Naive B cell (primary cell): ENCODE measurements around the gene FYCO1. TPM values are rescaled to one million over a fixed set of nuclear protein-coding genes. Genes with fewer than 3 reads are reported as not detected.

ENCODE experiments used
- ATAC-seq, 2 donors: fragments of 150-1000 bp; cut with Tn5 transposase; 2 replicates each; pipeline ENCODE4 v1.10.0; 2021; ENCODE audit warnings: low read depth in 2 of 2, mild to moderate bottlenecking in 2 of 2, moderate library complexity in 2 of 2
- DNase-seq: peaks from one replicate; pipeline ENCODE4 v3.0.0; 2022
- H3K27ac Mint-ChIP-seq, 6 donors: one replicate each; pipeline ENCODE4 v1.8.0; 2020 to 2022; ENCODE audit warnings: mild to moderate bottlenecking in 6 of 6, mixed read lengths in 6 of 6, moderate library complexity in 5 of 6, inconsistent platforms in 2 of 6
- H3K27me3 Mint-ChIP-seq, 3 donors: one replicate each; pipeline ENCODE4 v1.8.0; 2021 to 2022; ENCODE audit warnings: mixed read lengths in 3 of 3, mild to moderate bottlenecking in 1 of 3
- H3K36me3 Mint-ChIP-seq, 2 donors: one replicate each; pipeline ENCODE4 v1.8.0; 2020 to 2022; ENCODE audit warnings: mixed read lengths in 2 of 2, inconsistent platforms in 1 of 2, mild to moderate bottlenecking in 1 of 2
- H3K4me1 Mint-ChIP-seq, 3 donors: one replicate each; pipeline ENCODE4 v1.8.0; 2020 to 2022; ENCODE audit warnings: mixed read lengths in 3 of 3, inconsistent platforms in 1 of 3, mild to moderate bottlenecking in 1 of 3, moderate library complexity in 1 of 3
- H3K4me3 Mint-ChIP-seq, 8 donors: one replicate each; pipeline ENCODE4 v1.8.0; 2020 to 2022; ENCODE audit warnings: mild to moderate bottlenecking in 8 of 8, mixed read lengths in 8 of 8, moderate library complexity in 8 of 8, inconsistent platforms in 2 of 8
- H3K9me3 Mint-ChIP-seq, 7 donors: one replicate each; pipeline ENCODE4 v1.8.0; 2020 to 2022; ENCODE audit warnings: mixed read lengths in 7 of 7, mild to moderate bottlenecking in 5 of 7, inconsistent platforms in 2 of 7, moderate library complexity in 1 of 7
- polyA plus RNA-seq, 6 donors: library from polyadenylated mRNA; unstranded; fragments of 300-500 nt; fragmentation: Illumina TruSeq; gene quantifications; one replicate each; pipeline ENCODE4 v1.2.3, GENCODE V29; 2021; ENCODE audit warnings: low read depth in 6 of 6

FYCO1 gene
- polyA plus RNA-seq, 6 donors from 2014 or later = 0.90 to 5.1 (median 1.2) TPM; not detected in 1

DNA sequence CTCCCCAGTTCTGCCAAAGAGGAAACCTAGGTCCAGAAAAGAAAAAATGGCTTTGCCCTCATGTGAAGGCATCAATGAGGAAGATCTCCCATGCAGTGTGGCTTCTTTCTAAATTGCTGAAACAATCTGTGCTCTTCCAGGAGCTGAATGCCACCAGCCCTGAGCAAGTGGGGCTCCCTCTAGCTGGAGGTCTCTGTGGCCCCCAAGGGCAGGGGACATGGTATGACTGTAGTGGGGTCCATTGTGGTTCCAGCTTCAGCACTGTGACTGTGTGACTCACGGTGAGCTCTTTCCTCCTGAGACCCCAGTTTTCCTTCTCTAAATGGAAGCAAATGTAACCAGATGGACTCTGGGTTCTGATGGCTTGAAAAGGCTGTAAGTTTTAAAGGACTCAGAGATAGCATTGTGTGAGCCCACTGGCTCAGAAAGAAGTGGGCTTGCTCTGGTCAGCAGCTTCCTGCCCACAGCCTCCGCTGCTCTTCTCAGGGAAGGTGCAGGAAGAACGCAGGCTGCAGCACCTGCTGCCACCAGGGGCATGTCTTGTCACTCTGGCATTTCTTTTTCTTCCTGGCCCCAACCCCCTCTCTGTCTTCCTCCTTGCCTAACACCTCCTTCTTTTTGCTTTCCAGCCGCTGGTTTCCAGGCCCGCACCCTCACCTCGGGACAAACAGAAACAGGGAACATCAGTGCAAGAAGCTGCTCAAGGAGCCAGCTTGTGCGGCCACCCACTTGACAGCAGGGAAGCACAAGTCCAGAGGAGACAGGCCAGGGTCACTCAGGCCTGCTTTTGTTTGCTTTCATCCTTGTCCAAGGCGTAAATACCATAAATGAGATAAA is 58.2 kb downstream of the FYCO1 start:
- no peak overlapping the region for H3K4me3 Mint-ChIP-seq
- H3K36me3 Mint-ChIP-seq = peaks cover 26 to 34% of the 10 kb centered on the region in 2 donors
- H3K4me1 Mint-ChIP-seq = peaks cover 0 to 10% (median 10%) of the 10 kb centered on the region in 3 donors
- no peaks in the 10 kb centered on the region for H3K9me3 Mint-ChIP-seq
- H3K27me3 Mint-ChIP-seq = no peaks in the 10 kb centered on the region
- DNase-seq (no peak), ATAC-seq (no peak)
- H3K27ac Mint-ChIP-seq = no peak overlapping the region

DNA sequence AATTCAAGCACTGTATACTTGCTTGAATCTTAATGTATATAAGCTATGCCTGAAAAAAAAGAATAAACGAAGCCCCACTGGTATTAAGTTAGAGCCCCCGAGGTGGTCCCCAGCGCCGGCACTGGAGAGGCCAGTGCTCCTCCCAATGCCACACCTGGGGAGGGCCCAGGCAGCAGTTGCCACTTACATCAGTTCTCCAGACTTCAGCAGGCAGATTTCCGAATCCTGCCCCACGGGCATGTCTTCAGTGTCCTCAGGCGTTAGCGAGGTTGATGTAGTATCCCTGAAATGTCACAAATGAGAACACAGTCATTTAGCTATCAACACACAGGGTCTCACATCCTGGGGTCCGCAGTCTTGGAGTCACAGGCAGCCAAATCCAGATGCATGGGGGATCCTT is 59.4 kb downstream of the FYCO1 start:
- DNase-seq = no peak
- no peak for ATAC-seq
- Mint-ChIP-seq H3K4me3 (no peak overlapping the region), H3K9me3 (no peaks in the 10 kb centered on the region), H3K36me3 (peaks cover 26 to 34% of the 10 kb centered on the region in 2 donors), H3K4me1 (peaks cover 0 to 10% (median 10%) of the 10 kb centered on the region in 3 donors), H3K27me3 (no peaks in the 10 kb centered on the region), H3K27ac (no peak overlapping the region)

DNA sequence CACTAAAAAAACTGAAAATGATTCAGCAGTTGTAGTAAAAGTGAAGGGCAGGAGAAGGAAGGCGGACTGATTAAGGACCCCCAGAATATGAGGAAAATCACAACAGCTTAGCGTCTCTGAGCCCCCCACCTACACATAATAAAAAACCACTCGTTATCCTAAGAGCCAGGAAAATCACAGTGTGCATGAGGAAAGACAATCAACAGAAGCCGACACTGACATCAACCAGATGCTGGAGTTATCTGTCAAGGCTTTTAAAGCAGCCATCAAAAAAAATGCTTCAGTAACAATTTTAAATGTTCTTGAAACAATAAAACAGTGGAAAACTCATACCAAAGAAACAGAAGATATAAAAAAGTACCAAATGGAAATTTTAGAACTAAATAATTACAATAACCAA is 62.0 kb downstream of the FYCO1 start:
- Mint-ChIP-seq H3K4me3 (no peak overlapping the region), H3K36me3 (peaks cover 38 to 49% of the 10 kb centered on the region in 2 donors), H3K27ac (no peak overlapping the region), H3K27me3 (no peaks in the 10 kb centered on the region), H3K4me1 (peaks cover 0 to under 1% (median 0%) of the 10 kb centered on the region in 3 donors), H3K9me3 (no peaks in the 10 kb centered on the region)
- ATAC-seq (no peak), DNase-seq (no peak)

DNA sequence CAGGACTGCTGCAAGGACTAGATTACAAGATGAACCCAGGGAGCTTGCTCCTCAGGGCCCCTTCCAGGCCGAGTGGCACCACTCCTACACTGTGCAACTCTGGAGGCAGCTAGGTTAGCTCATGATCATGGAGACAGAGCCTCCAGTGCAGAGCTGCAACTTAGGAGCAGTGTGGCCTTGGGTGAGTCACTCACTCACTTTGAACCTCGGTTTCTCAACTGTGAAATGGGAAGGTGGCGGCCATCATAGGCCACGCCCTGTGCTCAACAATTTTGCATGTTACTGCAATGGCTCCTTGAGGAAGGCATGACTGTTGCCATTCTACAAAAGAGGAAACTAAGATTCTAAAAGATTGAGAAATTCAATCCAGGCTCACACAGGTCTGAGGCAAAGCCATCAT is 63.5 kb downstream of the FYCO1 start:
- DNase-seq (no peak), ATAC-seq (no peak)
- no peaks in the 10 kb centered on the region for H3K27me3 Mint-ChIP-seq
- H3K4me3 Mint-ChIP-seq = no peak overlapping the region
- peak overlapping the region in 1 of 6 donors; percentile 11 for H3K27ac Mint-ChIP-seq
- no peaks in the 10 kb centered on the region for H3K4me1 Mint-ChIP-seq
- H3K36me3 Mint-ChIP-seq = peaks cover 49 to 53% of the 10 kb centered on the region in 2 donors
- no peaks in the 10 kb centered on the region for H3K9me3 Mint-ChIP-seq

DNA sequence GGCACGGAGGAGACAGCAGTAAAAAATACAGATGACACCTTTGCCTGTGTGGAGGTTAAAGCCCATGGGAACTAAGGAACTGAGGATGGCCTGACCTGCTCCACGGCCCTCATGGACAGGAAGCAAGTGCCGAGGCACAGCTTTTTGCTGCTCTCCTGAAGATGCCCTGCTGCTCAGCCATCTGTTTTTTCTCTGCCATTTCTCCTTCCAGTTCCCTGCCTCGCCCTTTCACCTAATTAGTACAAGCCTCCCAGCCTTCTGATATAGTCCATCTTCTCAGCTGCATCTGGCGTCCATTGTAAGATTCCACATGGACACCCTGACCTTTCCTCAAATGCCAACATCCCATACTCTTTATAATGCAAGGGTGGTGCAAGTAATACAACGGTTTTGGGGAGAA is 64.1 kb downstream of the FYCO1 start:
- H3K36me3 Mint-ChIP-seq = peaks cover 50 to 56% of the 10 kb centered on the region in 2 donors
- ATAC-seq (no peak), DNase-seq (no peak)
- H3K27ac Mint-ChIP-seq = peak overlapping the region in 1 of 6 donors; percentile 11
- no peaks in the 10 kb centered on the region for H3K4me1 Mint-ChIP-seq
- H3K4me3 Mint-ChIP-seq = no peak overlapping the region
- no peaks in the 10 kb centered on the region for H3K9me3 Mint-ChIP-seq
- no peaks in the 10 kb centered on the region for H3K27me3 Mint-ChIP-seq

DNA sequence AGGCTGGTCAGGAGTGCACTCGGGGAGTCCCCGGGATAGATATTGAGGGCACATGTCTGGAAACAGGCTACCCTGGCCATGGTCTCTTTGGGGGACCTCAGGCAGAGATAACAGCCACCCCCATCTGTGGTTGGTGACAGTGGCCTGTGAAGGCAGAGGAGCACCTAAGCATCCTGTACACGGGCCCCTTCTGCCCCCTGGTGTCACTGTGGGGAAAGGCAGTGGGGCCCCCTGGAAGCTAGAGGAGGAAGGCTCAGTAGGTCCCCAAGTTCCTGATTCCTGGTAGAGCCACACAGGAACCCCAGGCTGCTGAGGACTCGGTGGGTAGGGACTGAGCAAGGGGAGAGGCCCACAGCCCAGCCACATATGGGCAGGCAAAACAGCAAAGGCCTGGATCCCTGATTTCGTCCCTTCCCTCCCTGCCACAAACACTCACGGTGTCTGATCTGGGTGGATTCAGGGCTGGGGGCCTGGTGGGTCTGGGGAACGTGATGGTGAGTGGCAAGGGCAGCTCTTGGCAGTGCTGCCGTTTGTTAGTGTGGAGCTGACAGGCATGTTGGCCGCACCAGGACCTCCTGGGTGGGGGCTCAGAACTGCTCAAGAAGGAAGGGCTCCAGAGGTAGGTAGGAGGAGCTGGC is 66.5 kb downstream of the FYCO1 start:
- Mint-ChIP-seq H3K4me3 (no peak overlapping the region), H3K27ac (peak overlapping the region in 4 of 6 donors; percentile 32 to 67 (median 45)), H3K36me3 (peaks cover 42 to 53% of the 10 kb centered on the region in 2 donors), H3K4me1 (no peaks in the 10 kb centered on the region), H3K27me3 (no peaks in the 10 kb centered on the region), H3K9me3 (no peaks in the 10 kb centered on the region)
- ATAC-seq (peak; percentile 64 to 92), DNase-seq (peak; percentile 59)

DNA sequence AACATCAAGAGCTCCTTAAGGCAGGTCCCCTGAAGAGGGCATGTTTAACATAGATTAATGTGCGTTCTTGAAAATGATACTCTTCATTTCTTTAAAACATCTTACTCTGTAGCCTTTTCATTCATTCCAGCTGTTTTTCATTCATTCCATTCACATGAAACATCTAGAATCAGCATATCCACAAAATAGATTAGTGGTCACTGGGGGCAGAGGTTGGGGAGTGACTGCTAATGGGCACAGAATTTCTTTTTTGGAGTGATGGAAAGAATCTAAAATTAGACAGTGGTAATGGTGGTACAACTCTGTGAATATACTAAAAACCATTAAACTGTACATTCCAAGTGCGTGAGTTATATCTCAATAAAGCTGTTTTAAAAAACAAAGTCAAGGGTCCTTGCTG is 67.7 kb downstream of the FYCO1 start:
- no peak for DNase-seq
- Mint-ChIP-seq H3K27ac (peak overlapping the region in 1 of 6 donors; percentile 56), H3K27me3 (no peaks in the 10 kb centered on the region), H3K4me3 (no peak overlapping the region), H3K4me1 (no peaks in the 10 kb centered on the region), H3K36me3 (peaks cover 29 to 51% of the 10 kb centered on the region in 2 donors), H3K9me3 (no peaks in the 10 kb centered on the region)
- ATAC-seq = no peak

DNA sequence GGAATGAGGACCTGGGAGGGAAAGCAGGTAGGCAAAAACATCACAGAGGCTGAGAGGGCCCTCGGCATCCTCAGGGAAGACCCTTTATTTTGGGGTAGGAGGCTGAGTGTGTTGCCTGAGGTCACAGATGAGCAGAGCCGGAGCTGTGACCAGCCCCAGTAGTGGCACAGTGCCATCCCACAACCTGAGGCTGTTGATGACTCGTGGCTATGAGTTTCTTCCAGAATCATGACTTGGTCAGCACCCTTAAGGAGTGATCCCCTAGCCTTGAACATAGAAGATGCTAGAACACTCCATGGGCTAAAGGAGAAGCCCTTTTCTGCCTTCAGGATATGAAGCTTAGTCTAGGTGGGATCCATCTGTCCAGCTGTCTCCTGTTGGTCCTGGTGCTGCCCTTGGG is 71.9 kb downstream of the FYCO1 start:
- DNase-seq (no peak), ATAC-seq (no peak)
- Mint-ChIP-seq H3K4me1 (no peaks in the 10 kb centered on the region), H3K27ac (no peak overlapping the region), H3K4me3 (no peak overlapping the region), H3K36me3 (peaks cover 18 to 52% of the 10 kb centered on the region in 2 donors), H3K27me3 (no peaks in the 10 kb centered on the region), H3K9me3 (no peaks in the 10 kb centered on the region)

DNA sequence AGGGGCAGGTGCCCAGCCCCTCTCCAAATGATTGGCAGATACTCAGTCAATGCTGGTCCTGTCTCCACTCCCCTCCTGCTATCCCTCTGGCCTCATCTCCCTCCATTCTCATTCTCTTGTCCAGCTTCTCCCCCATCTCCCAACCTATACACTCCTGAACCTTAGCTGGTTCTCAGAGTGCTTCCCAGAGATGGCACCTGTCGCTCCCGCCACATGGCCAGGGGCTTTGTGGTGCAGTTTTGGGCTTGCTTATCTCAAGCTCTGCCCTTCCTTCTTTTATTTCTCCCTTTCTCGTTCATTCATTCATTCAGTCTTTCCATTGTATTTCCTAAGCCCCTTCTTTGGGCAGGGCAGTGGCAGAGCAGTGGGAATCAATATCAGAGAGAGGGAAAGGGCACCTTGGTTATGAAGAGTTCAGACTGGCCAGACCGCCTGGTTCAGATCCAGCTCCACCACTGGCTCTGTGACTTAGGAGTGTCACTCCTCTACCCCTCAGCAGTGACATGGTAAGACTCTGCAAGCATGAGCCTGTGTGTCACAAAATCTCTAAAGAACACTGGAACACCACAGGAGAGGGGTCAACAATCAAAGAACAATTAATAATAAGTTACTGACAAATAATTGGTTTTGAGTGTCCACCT is 72.6 kb downstream of the FYCO1 start:
- Mint-ChIP-seq H3K27ac (peak overlapping the region in 2 of 6 donors; percentile 6 to 66), H3K4me1 (no peaks in the 10 kb centered on the region), H3K36me3 (peaks cover 17 to 45% of the 10 kb centered on the region in 2 donors), H3K27me3 (no peaks in the 10 kb centered on the region), H3K9me3 (no peaks in the 10 kb centered on the region), H3K4me3 (no peak overlapping the region)
- DNase-seq = no peak
- no peak for ATAC-seq

DNA sequence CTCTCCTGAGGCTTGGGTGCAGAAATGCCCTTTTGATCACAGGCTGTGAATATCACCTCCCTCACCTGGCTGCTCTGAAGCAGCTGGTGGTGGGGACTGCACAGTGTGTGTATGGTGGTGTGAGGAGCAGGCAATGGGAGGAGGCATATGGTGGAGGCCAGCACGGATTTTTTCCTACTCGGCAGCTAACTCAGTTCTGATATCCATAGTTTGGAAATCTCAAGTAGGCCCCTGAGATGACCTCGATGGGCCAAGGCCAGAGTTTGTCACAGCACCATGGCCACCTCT is 73.6 kb downstream of the FYCO1 start:
- ATAC-seq (no peak), DNase-seq (no peak)
- Mint-ChIP-seq H3K9me3 (no peaks in the 10 kb centered on the region), H3K4me3 (no peak overlapping the region), H3K36me3 (peaks cover 17 to 35% of the 10 kb centered on the region in 2 donors), H3K4me1 (peaks cover 0 to 2% (median 0%) of the 10 kb centered on the region in 3 donors), H3K27ac (peak overlapping the region in 1 of 6 donors; percentile 65), H3K27me3 (no peaks in the 10 kb centered on the region)

DNA sequence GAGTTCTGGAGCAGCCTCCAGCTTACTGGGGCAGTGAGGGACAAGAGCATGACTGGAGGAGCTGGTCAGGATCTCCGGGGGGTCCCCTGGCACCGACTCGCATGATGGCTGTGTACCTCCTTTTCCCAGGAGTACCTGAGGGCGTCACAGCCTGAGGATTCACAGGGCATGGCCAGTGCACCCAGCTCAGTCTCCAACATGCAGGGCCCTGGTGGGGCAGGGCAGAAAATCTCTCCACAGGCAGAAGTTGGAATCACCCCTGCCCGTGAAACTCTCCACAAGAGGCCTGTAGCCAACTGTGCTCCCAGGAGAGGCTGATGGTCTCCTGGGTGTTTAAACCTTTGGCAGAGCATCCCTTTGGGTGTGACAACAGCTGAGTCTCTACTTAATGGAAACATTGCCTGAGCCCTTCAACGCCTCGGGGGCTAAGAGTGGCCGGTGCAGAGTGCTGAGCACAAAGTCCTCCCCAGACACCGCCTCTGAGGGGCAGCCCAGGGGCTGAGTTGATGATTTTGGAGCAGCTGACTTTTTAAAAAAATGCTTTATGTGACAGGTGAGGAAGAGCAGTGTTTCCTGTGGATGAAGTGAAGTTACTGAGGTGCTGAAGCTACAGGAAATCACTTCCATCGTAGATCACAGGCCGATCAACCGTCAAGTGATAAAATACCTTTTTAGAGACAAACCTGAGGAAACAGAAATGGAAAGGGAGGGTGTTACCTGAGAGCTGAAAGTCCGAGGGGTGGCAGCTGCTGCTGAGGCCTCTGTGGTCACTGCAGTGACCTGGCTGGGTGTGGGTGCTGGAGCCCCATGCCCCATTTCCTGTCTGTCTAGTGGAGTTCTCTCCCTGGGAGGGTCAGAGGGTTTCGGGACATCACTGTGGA is 74.2 kb downstream of the FYCO1 start:
- ATAC-seq (no peak), DNase-seq (no peak)
- Mint-ChIP-seq H3K4me1 (peaks cover 0 to 8% (median 0%) of the 10 kb centered on the region in 3 donors), H3K27me3 (no peaks in the 10 kb centered on the region), H3K4me3 (no peak overlapping the region), H3K36me3 (peaks cover 16 to 33% of the 10 kb centered on the region in 2 donors), H3K9me3 (no peaks in the 10 kb centered on the region), H3K27ac (peak overlapping the region in 2 of 6 donors; percentile 44 to 51)

DNA sequence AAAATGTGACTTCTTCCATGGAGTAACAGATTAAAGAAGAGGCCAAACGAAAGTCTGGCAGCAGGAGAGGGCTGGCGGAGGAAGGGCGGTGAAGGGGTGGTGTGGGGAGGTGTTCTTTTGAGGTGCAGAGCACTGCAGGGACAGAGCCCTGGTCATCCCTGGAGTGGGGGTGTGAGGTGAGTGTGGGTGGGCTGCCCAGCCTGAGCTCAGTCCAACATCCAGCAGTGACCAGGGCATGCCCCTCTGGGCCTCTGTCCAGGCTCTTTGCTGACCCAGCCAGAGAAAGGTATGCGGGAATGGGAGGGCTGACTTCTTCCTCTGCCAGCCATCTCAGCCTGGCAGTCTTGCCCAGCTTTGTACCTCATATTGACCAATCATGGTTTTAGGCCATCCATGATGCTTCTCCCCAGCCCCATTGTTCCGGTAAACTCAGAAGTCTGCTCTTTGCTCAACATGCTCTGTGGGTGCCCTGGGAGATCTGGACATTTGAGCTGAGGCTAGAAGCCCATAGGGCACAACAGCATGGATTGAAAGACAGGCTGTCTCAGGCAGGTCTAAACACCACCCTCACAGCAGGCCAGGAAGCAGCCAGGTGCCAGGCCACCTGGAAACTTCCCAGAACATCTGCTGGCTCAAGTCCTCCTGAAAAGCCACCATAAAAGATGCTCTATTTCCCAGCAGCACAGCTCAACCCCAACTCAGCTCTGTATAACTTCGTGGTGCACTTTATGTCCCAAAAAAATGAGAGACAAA is 78.3 kb downstream of the FYCO1 start:
- Mint-ChIP-seq H3K36me3 (peaks cover 7 to 9% of the 10 kb centered on the region in 2 donors), H3K9me3 (no peaks in the 10 kb centered on the region), H3K27ac (peak overlapping the region in 2 of 6 donors; percentile 57 to 86), H3K4me3 (no peak overlapping the region), H3K27me3 (no peaks in the 10 kb centered on the region), H3K4me1 (peaks cover 3 to 23% (median 9%) of the 10 kb centered on the region in 3 donors)
- ATAC-seq (no peak), DNase-seq (no peak)
